Stimulated activated CD4-positive, alpha-beta T cell treated with anti-CD3 and anti-CD28 coated beads, Interleukin-4, amount 100 ng/mL, for 1 hour (primary cell): ENCODE results near the gene SLF1.
"Not testable (repeated sequence)": the region's sequence is repeated elsewhere in the genome, so short reads cannot be mapped to it uniquely, and the experiment has no call there.

ENCODE experiments used
- DNase-seq: peaks from one replicate; pipeline ENCODE4 v3.0.0-alpha.2; 2020

Gene SLF1

DNA sequence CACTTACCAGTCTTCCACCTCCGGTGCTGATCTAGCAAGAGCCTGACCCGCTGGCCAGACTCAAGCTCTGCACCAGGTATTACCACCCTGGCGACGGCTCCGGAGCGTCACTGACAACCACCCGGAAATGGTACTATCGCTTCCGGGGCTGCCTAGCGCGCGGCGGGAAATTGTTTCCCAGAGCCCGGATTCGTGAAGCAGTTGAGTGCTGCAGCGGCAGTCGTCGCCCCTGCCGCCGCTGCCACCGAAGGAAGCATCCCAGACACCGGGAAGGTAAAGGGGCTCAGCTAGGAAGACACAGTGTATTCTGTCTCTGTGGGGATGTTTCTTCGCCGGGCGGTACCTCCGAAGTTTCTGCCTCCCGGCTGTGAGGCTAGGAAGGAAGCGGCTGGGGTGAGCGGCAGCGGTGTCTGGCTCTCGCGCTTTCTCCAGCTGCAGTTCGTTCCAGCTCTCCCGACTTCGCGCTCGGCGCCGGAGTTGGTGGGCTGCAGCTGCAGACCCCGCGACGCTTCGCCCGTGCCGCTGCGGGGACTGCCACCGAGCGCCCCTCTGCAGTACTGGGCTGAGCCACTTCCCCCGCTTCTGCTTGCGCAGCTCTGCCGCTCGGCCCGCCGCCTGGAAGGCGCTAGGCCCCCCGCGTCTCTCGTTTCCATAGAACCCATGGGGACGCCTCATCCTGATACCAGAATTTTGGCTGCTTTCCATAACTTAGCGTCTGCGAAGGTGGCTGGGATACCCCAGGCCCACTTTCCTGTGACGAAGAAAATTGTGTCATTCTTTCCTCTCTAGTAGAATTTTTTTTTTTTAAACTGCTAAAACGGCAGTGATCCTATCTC is at the start of gene SLF1, which contains the start of gene KIAA0825:
SLF1 (plus strand) TSS at position 177 of the 836 bp plus-strand sequence. CDS start 10,142 bp downstream, outside the sequence.
KIAA0825 (minus strand) TSS at position 112 of the 836 bp plus-strand sequence. CDS start 81,478 bp downstream, outside the sequence.
- DNase-seq, result peak; percentile 85

DNA sequence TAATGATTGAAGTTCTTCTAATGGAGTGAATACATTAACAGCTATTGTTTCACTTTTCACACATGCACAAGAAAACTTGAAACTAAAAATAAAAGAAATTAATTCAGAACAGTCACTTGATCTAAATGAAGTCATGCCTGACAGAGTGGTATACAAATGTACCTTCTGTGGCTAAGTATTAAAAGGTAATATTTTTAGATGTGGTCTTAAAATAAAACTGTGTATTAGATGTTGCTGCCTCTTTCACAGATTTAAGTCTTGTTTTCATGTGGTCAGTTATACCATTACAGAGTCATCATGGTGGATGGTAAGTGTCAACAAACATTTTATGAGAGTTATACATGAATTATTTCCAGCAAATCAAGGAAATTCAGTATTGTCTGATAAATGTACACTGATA is 47.1 kb upstream of the SLF1 start:
- no peak for DNase-seq

DNA sequence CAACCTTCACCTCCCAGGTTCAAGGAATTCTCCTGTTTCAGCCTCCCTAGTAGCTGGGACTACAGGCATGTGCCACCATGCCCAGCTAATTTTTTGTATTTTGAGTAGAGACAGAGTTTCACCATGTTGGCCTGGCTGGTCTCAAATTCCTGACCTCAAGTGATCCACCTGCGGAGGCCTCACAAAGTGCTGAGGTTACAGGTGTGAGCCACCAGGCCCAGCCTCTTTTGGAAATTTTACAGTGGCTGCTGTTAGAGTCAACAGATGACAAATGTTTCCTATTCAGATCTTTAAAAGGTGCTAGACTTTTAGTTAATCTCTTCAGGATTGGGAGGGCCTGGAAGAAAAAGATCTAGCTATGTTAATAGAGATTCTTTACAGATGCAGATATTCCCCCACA is 45.1 kb upstream of the SLF1 start:
- not testable (repeated sequence) for DNase-seq

DNA sequence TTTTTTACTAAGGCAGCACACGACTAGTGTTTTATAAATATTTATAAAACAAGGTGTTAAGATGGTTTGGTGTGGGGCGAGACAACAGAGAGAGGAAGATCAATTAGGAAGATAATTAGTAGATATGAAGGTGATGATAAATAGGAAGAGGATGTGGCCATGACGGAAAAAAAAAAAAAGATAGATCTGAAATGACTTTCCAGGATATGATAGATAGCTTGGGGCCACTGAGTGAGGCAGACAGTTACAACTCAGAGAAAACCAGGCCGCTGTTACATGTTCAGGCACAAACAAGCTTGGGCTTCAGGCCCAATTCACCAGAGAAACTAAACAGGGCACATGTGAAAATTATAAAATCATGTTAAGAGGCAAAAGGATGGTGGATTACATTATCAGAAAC is 43.3 kb upstream of the SLF1 start:
- DNase-seq, result no peak

DNA sequence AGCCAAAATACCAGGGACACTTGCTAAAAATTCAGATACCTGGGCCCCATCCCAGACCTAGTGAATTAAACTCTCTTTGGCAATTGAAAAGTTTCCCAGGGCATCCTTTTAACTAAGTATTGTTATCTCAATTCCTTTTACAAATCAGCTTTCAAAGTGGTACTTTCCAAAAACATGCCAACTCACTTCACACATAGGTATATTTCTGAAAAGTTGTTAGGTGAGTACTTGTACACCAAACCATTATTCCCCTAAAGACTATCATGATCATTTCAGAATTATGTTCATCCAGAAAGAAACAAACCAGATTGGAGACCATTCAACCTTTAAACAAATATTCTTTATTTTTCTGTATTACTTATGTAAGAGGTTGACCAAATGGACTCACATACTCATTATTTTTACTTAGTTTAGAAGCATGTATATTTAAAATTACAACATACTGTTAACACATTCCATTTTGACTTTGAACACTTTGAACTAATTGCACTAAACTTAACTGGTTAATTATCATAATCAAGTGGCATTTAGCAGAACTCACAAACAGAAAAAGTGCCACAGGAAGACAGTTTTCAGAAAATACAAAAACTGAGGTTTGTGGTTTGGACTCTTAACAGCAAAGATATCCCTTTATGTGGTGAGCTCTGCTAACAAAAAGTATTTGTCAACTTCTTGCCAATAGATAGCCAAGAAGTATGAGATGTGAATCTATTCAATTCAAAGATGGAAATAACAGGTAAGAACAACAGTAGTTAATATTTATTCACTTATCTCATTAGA is 40.8 kb upstream of the SLF1 start:
- no peak for DNase-seq

DNA sequence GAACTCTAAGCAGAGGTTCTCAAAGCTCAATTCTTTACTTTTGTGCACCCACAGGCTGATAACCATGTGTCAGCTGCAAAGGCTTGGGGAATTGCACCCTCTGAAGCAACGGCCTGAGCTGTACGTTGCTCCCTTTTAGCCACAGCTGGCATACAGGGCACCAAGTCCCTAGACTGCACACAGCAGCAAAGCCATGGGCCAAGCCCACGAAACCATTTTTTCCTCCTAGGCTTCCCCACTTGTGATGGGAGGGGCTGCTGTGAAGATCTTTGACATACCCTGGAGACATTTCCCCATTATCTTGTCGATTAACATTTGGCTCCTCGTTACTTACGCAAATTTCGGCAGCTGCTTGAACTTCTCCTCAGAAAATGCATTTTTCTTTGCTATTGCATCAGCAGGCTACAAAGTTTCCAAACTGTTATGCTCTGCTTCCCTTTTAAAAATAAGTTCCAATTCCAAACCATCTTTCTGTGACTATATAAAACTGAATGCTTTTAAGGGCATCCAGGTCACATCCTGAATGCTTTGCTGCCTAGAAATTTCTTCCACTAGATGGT is 23.1 kb upstream of the SLF1 start:
- DNase-seq, result no peak

DNA sequence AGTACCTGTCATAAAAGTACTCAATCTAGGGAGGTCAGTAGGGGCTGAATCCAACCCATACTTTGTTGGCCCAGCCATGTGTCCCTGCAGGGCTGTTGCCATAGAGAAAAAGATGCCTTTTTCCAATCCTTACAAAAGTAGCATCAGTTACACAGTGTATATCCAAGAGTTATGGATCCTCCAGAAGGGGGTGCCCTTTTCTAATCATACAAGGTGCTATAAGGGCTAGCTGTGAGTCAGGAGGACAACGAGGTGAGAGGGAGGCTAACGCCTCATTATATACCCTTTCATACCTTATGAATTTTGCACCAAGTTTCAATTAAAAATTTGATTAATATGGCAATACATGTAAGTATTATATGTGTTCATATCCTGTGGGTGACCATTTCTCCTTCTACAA is 4.9 kb upstream of the SLF1 start:
- DNase-seq, result no peak

DNA sequence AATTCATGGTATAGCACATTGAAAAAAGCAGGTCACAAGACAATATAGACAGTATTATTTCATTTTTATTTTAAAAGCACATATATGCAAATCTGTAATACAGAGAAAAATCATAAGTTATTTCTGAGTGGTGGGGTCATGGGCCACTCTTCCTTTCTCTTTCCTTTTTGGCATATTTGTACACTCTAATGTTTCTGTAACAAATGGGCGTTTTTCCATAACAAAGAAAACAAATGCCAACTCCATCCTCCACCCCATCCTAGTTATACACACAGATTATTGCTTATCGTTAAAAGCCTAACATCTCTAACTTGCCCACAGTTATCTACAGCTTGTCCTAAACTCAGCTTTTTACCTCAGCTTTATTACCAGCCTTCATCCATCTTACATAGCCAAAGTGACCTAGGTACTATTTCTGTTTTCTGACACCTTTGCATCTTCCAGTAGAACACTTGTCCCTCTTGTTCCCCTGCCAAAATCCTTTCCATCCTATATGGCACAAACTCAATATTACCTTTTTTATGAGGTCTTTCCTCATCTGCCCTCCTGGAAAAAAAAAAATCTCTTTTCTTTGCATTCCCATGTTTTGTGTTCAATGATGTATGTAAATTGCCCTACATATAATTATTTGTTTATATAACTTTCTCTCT is 4.2 kb upstream of the SLF1 start:
- no peak for DNase-seq

DNA sequence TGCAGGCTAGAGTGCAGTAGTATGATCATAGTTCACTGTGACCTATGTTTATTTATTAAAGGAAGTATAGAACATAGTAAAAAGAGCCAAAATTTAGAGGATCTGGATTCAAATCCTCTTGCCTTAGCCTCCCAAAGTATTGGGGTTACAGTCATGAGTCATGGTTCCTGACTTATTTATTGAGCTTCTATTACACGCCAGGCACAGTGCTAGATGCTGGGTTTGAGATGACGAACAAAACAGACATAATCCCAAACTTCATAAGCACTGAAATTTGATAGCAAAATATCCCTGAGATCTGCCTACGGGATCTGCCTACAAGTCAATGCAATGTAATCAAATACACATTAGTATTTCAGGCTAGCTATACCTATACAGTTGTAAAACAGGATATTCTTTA is 2.6 kb upstream of the SLF1 start:
- no peak for DNase-seq

DNA sequence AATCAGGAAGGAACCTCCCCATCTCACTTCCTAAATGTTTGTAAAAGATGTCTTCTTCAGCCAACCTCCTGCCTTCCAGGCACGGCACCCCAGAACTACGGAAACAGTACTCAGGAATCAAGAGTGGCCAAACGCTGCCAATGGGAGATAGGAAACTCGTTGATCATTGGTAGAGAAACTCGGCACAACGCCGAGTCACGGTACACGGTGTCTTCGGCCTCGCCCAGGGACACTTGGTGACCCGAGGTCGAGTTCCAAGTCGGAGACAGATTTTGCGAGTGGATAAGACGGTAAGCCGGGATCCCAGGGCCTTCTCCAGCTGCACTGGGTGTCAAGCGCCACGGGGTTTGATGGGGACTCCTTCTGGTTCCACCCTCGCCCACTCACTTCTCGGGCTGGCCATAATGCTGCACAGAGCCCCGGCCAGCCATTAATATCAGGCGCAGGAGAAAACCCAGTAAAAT is 408 bp upstream of the SLF1 start:
- no peak for DNase-seq

DNA sequence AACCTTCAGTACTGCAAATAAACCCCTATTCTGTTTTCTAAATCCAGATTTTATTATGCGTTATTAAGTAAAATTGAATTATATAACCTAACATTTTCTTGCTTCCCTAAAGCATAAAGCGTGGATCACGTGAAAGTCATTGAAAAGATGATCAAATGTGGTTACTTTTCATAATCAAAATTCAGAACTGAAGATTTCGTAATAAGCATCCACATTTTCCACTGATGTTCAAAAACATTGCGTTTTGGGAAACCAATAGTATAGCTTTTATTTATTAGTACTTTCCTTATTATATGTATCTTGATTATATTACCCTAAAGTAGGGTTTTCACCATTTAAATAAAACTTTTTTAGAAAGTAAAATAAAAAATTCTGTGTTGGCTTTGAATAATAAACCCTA is 1.8 kb downstream of the SLF1 start:
- DNase-seq, result no peak

DNA sequence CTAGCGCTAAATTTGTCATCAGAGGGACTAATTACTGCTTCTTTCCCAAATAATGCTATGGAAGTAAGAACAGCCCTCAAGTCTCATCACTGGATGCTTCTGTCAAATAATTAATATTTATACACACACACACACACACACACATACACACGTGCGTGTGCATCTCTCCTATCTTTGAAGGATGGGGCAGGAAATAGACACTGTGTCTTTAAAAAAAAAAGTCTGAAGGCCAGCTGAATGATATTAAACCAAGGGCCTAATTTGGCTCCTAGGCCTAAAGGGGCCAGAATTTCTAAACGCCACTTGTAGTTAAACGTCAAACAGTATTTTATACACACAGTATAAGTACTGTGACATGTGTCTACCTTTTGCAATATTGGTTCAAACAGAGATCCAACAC is 3.3 kb downstream of the SLF1 start:
- no peak for DNase-seq

DNA sequence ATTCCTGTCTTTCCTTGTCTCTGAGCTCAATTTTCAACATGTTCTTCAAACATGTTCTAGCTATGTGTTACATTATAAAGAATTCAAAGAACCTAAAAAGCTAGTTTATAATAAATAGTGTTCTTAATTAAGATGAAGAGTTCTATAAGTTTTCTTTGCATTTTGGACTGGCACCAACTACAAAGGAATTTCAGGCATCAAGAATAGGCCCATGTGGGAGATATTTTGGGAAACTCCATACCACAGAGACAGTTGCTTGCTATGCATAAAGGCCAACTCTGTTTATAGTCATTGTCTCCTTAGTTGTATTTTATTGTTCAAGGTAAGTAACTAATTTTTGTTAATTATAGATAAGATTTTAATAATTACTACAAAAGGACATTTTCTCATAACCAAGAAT is 4.5 kb downstream of the SLF1 start:
- DNase-seq, result no peak

DNA sequence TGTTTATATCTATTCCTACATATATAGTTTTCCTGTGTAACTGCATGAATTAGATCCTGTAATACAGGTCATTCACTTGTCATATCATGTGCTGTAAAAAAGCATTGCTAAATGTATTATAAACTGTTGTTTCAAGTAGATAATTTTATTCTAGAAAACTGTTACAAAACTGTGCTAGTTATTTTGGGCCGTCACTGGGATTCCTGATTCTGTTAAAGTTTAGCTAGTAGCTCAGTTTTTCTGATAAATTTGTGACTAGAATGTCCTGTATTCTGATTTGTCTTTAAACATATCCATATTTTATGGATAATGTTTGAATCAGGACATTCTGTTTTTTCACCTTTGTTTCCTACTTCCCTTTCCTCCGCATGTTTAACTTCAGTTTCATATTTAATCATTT is 5.4 kb downstream of the SLF1 start:
- no peak for DNase-seq

DNA sequence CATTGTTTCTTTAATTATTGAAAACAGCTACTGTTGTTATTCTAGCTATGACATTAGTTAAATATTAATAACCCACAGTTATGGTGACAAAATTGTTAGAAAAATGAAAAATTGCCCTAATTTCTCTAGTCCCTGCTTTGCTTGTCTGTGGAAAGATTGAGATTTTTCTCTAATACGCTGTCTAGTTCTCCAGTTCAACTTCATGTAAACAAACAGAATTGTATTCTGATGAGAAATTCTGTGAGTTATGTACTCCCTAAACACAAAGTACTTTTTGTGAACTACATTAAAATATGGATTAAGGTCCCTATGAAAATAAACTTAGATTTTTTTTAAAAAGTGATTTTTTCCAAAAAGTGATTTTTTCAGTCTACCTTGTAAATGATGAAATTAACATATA is 8.7 kb downstream of the SLF1 start:
- no peak for DNase-seq

DNA sequence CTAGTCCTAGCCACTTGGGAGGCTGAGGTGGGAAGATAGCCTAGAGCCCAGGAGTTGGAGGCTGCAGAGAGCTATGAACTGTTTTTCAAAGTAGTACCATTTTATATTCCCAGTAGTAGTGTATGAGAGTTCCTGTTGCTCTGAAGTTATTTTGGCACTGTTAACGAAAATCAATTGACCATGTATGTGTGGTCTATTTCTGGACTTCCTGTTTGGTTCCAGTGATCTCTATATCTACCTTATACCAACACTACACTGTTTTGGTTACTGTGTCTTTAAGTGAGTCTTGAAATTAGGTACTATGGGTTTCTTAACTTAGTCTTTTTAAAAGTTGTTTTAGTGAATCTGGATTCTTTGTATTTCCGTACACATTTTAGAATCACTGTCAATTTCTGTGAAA is 13.6 kb downstream of the SLF1 start:
- DNase-seq, result no peak

DNA sequence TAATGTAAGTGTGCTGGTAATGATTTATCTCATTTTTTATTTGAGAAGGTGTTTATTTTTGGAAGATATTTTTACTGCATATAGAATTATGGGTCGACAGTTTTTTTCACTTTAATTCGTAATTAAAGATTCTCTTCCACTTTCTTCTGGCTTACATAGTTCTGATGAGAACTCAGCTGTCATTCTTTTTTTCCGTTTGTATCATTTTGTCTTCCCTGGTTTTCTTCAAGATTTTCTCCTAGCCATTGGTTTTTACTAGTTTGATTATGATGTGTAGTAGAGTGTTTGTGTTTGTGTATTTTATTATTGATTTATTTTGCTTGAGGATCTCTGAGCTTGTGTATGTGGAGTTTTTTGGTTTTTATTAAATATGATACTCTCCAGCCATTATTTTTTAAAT is 21.7 kb downstream of the SLF1 start:
- no peak for DNase-seq

DNA sequence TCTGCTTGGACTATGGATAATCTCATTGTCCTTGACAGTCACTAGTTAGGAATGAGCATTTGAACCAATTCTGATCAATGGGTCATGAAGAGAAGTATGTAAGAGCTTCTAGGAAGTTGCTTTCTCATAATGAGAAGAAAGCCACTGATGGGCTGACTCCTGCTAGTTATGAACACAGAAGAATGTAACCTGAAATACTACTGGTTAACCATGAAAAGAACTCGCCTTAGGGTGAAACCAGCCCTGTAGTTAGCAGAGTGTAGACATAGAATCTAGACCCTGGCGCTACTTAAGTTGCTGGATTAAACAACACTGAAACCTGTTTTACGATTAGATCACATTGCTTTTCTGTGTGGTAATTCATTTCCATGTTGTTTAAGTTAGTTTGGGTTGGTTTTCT is 26.6 kb downstream of the SLF1 start:
- no peak for DNase-seq

DNA sequence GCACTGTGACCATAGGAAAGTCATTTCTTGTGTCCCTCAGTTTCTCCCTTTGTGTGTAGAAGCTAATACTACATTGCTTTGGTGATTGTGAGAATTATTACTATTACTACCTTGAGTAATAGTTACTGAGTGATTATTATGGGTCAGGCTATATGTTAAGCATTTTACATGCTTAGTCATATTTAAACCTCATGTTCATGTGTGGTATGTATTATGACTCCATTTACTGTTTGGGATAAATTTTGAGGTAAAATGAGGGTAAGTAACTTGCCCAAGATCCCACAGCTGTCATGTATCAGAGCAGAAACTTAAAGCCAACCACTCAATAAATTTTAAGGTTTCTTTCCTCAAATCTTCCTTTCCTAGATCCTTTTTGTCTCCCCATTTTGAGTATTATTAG is 28.3 kb downstream of the SLF1 start:
- no peak for DNase-seq

DNA sequence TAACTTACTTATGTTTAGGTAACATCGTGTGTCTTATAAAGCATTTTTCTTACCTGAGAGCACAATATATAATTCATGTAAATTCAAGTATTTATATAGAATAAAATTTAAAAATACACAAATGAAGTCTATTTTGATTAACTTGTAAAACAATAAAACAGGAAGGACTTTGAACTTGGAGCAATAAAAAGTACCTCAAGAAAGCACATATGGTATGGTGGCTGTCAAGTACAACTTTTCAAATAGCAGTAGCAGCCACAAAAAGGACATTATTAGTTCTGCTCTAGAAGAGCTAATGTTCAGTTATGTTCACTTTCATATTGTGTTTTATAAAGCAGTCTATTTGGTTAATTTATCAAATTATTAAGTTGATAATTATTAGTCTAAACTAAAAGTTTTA is 31.4 kb downstream of the SLF1 start:
- DNase-seq, result no peak

DNA sequence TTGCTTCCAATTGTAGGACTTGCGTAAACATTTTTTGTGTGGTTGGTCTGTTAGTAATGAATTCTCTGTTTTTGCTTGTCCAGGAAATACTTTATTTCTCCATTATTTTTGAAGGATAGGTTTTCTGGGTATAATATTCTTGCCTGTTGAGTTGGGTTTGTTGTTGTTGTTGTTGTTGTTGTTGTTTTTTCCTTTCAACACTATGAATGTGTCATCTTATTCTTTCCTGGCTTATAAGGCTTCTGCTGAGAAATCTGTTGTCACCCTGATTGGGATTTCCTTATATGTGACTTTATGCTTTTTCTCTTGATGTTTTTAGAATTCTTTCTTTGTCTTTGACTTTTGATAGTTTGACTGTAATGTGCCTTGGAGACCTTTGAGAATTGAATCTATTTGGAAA is 39.8 kb downstream of the SLF1 start:
- DNase-seq, result no peak

DNA sequence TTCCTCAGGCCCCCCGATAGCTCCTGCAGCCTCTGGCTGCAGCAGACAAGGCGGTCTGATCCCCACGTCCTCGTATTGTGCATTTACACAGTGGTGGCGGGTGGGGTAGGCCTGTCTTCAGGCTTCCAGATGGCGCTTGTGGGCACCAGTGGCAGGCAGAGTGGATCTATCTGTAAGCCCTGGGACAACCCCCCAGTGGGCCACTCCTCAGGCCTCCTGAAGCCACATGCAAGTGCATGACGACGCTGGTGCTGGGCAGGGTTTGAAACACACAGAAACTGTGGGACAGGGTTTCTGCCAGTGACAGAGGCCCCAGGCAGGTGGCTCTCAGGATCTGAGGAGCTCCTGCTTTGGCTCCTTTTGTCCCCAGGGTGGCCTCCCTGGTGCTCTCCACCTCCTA is 42.0 kb downstream of the SLF1 start:
- DNase-seq, result no peak

DNA sequence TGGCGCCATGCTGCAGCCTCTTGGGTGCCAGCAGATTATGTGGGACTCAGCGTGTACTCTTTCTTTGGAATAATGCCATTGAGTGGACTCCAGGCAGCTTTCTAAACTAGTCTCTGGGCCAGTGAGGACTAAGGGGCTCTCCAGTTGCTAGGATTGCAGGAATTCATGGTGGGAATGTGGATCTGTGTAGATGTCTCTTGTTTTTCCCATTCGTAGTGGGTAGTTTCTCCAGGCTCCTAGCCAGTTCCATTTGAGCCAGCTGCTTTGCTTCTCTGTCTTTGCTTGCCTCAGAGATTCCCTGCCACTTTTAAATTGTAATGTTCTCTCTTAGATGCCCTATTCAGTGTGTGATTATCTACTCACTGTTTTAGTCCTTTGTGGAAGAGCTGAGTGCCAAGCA is 42.6 kb downstream of the SLF1 start:
- no peak for DNase-seq
